ENCODE results near the gene ATXN7L1.

The ATXN7L1 gene

GRCh38 chr7:105652359-105652993, 223.9 kb downstream of the ATXN7L1 start:
- Histone ChIP-seq H3K9me3 (ENCODE audit: insufficient read depth, low read depth, low read length) (no peaks in the 10 kb centered on the region), H2AK5ac (ENCODE audit: low read length) (no peak overlapping the region), H4K8ac (ENCODE audit: low read depth, low read length) (no peak overlapping the region), H4K12ac (ENCODE audit: low read depth, low read length) (no peak overlapping the region), H3K14ac (ENCODE audit: low read length) (no peak overlapping the region), H3K36me3 (ENCODE audit: control insufficient read depth in 1 of 2, insufficient read depth in 2 of 2, low read length in 2 of 2) (no peaks in the 10 kb centered on the region), H3K79me2 (ENCODE audit: control insufficient read depth, insufficient read depth, low read length, poor library complexity) (no peaks in the 10 kb centered on the region), H3K4me3 (ENCODE audit: low read depth, low read length) (no peak overlapping the region), H3K9ac (ENCODE audit: low read length) (no peak overlapping the region), H4K91ac (ENCODE audit: low read depth, low read length) (no peak overlapping the region), H3K18ac (ENCODE audit: low read length) (no peak overlapping the region), H3K4ac (ENCODE audit: low read depth, low read length) (no peak overlapping the region), H2BK5ac (ENCODE audit: low read depth, low read length, poor library complexity) (no peak overlapping the region), H3K4me2 (ENCODE audit: low read length) (no peak overlapping the region), H3K79me1 (ENCODE audit: low read length) (no peaks in the 10 kb centered on the region), H3K4me1 (ENCODE audit: control insufficient read depth in 1 of 2, insufficient read depth in 2 of 2, low read length in 2 of 2) (peaks cover 7 to 17% of the 10 kb centered on the region in 2 experiments), H3K23ac (ENCODE audit: low read length) (no peak overlapping the region), H2BK120ac (ENCODE audit: insufficient read depth, low read length, poor library complexity) (no peak overlapping the region), H2AFZ (ENCODE audit: insufficient read depth, low read length, poor library complexity) (no peak overlapping the region), H3K27ac (ENCODE audit: low read depth, low read length) (no peak overlapping the region), H2BK12ac (ENCODE audit: low read length) (no peak overlapping the region), H3K27me3 (ENCODE audit: insufficient read depth, low read length) (no peaks in the 10 kb centered on the region)
- peak; percentile 75 to 83 for DNase-seq
- WGBS (ENCODE audit: extremely low coverage, insufficient coverage, insufficient read length) = no CpG with 5 or more reads among the region's 8 CpGs

GRCh38 chr7:105651798-105652197, 224.6 kb downstream of the ATXN7L1 start:
- H3K4me3 ChIP-seq (ENCODE audit: low read depth, low read length) = no peak overlapping the region
- H3K9ac ChIP-seq (ENCODE audit: low read length) = no peak overlapping the region
- no peak overlapping the region for H3K14ac ChIP-seq (ENCODE audit: low read length)
- no peak overlapping the region for H4K8ac ChIP-seq (ENCODE audit: low read depth, low read length)
- no peaks in the 10 kb centered on the region for H3K36me3 ChIP-seq (ENCODE audit: control insufficient read depth in 1 of 2, insufficient read depth in 2 of 2, low read length in 2 of 2)
- H3K18ac ChIP-seq (ENCODE audit: low read length) = no peak overlapping the region
- no peak overlapping the region for H2AK5ac ChIP-seq (ENCODE audit: low read length)
- no peak for DNase-seq
- no peak overlapping the region for H3K4ac ChIP-seq (ENCODE audit: low read depth, low read length)
- H4K91ac ChIP-seq (ENCODE audit: low read depth, low read length) = no peak overlapping the region
- WGBS (ENCODE audit: extremely low coverage, insufficient coverage, insufficient read length) = no CpG with 5 or more reads among the region's 2 CpGs
- no peak overlapping the region for H3K4me2 ChIP-seq (ENCODE audit: low read length)
- no peaks in the 10 kb centered on the region for H3K27me3 ChIP-seq (ENCODE audit: insufficient read depth, low read length)
- no peak overlapping the region for H2BK120ac ChIP-seq (ENCODE audit: insufficient read depth, low read length, poor library complexity)
- no peaks in the 10 kb centered on the region for H3K79me1 ChIP-seq (ENCODE audit: low read length)
- H4K12ac ChIP-seq (ENCODE audit: low read depth, low read length) = no peak overlapping the region
- no peak overlapping the region for H2BK5ac ChIP-seq (ENCODE audit: low read depth, low read length, poor library complexity)
- H3K23ac ChIP-seq (ENCODE audit: low read length) = no peak overlapping the region
- no peak overlapping the region for H3K27ac ChIP-seq (ENCODE audit: low read depth, low read length)
- H2BK12ac ChIP-seq (ENCODE audit: low read length) = no peak overlapping the region
- H3K9me3 ChIP-seq (ENCODE audit: insufficient read depth, low read depth, low read length) = no peaks in the 10 kb centered on the region
- no peaks in the 10 kb centered on the region for H3K79me2 ChIP-seq (ENCODE audit: control insufficient read depth, insufficient read depth, low read length, poor library complexity)
- H3K4me1 ChIP-seq (ENCODE audit: control insufficient read depth in 1 of 2, insufficient read depth in 2 of 2, low read length in 2 of 2) = peaks cover 7 to 17% of the 10 kb centered on the region in 2 experiments
- H2AFZ ChIP-seq (ENCODE audit: insufficient read depth, low read length, poor library complexity) = no peak overlapping the region

- no peak overlapping the region for H3K4me2 ChIP-seq (ENCODE audit: low read length)
- no peak overlapping the region for H2AFZ ChIP-seq (ENCODE audit: insufficient read depth, low read length, poor library complexity)
- no peak overlapping the region for H3K9ac ChIP-seq (ENCODE audit: low read length)
- no peak overlapping the region for H3K4ac ChIP-seq (ENCODE audit: low read depth, low read length)
- H4K91ac ChIP-seq (ENCODE audit: low read depth, low read length) = no peak overlapping the region
- no peak overlapping the region for H2BK12ac ChIP-seq (ENCODE audit: low read length)
- H3K79me1 ChIP-seq (ENCODE audit: low read length) = no peaks in the 10 kb centered on the region
- WGBS (ENCODE audit: extremely low coverage, insufficient coverage, insufficient read length) = no CpG with 5 or more reads among the region's 2 CpGs
- H3K9me3 ChIP-seq (ENCODE audit: insufficient read depth, low read depth, low read length) = no peaks in the 10 kb centered on the region
- no peak overlapping the region for H3K18ac ChIP-seq (ENCODE audit: low read length)
- no peaks in the 10 kb centered on the region for H3K27me3 ChIP-seq (ENCODE audit: insufficient read depth, low read length)
- no peak for DNase-seq
- H3K23ac ChIP-seq (ENCODE audit: low read length) = no peak overlapping the region
- no peak overlapping the region for H3K27ac ChIP-seq (ENCODE audit: low read depth, low read length)
- H2BK5ac ChIP-seq (ENCODE audit: low read depth, low read length, poor library complexity) = no peak overlapping the region
- no peaks in the 10 kb centered on the region for H3K36me3 ChIP-seq (ENCODE audit: control insufficient read depth in 1 of 2, insufficient read depth in 2 of 2, low read length in 2 of 2)
- H2BK120ac ChIP-seq (ENCODE audit: insufficient read depth, low read length, poor library complexity) = no peak overlapping the region
- no peak overlapping the region for H3K14ac ChIP-seq (ENCODE audit: low read length)
- no peak overlapping the region for H3K4me3 ChIP-seq (ENCODE audit: low read depth, low read length)
- H4K8ac ChIP-seq (ENCODE audit: low read depth, low read length) = no peak overlapping the region
- peaks cover 5 to 10% of the 10 kb centered on the region in 2 experiments for H3K4me1 ChIP-seq (ENCODE audit: control insufficient read depth in 1 of 2, insufficient read depth in 2 of 2, low read length in 2 of 2)
- H4K12ac ChIP-seq (ENCODE audit: low read depth, low read length) = no peak overlapping the region
- H3K79me2 ChIP-seq (ENCODE audit: control insufficient read depth, insufficient read depth, low read length, poor library complexity) = no peaks in the 10 kb centered on the region
- no peak overlapping the region for H2AK5ac ChIP-seq (ENCODE audit: low read length)
Observed at GRCh38 chr7:105650382-105650970, 225.9 kb downstream of the ATXN7L1 start.

GRCh38 chr7:105649727-105650381, 226.5 kb downstream of the ATXN7L1 start:
- Histone ChIP-seq H3K79me1 (ENCODE audit: low read length) (no peaks in the 10 kb centered on the region), H2AFZ (ENCODE audit: insufficient read depth, low read length, poor library complexity) (no peak overlapping the region), H3K27ac (ENCODE audit: low read depth, low read length) (no peak overlapping the region), H3K4me3 (ENCODE audit: low read depth, low read length) (no peak overlapping the region), H3K14ac (ENCODE audit: low read length) (no peak overlapping the region), H2AK5ac (ENCODE audit: low read length) (no peak overlapping the region), H3K9me3 (ENCODE audit: insufficient read depth, low read depth, low read length) (no peaks in the 10 kb centered on the region), H3K9ac (ENCODE audit: low read length) (no peak overlapping the region), H3K4ac (ENCODE audit: low read depth, low read length) (no peak overlapping the region), H2BK5ac (ENCODE audit: low read depth, low read length, poor library complexity) (no peak overlapping the region), H4K8ac (ENCODE audit: low read depth, low read length) (no peak overlapping the region), H3K4me2 (ENCODE audit: low read length) (no peak overlapping the region), H2BK12ac (ENCODE audit: low read length) (no peak overlapping the region), H4K12ac (ENCODE audit: low read depth, low read length) (no peak overlapping the region), H3K36me3 (ENCODE audit: control insufficient read depth in 1 of 2, insufficient read depth in 2 of 2, low read length in 2 of 2) (no peaks in the 10 kb centered on the region), H3K23ac (ENCODE audit: low read length) (no peak overlapping the region), H4K91ac (ENCODE audit: low read depth, low read length) (no peak overlapping the region), H2BK120ac (ENCODE audit: insufficient read depth, low read length, poor library complexity) (no peak overlapping the region), H3K4me1 (ENCODE audit: control insufficient read depth in 1 of 2, insufficient read depth in 2 of 2, low read length in 2 of 2) (peaks cover 0 to 4% of the 10 kb centered on the region in 2 experiments), H3K18ac (ENCODE audit: low read length) (no peak overlapping the region), H3K27me3 (ENCODE audit: insufficient read depth, low read length) (no peaks in the 10 kb centered on the region), H3K79me2 (ENCODE audit: control insufficient read depth, insufficient read depth, low read length, poor library complexity) (no peaks in the 10 kb centered on the region)
- no peak for DNase-seq
- WGBS (ENCODE audit: extremely low coverage, insufficient coverage, insufficient read length) = no CpG with 5 or more reads among the region's 4 CpGs

Measured in trophoblast cell (in vitro differentiated cells and primary cell).